GM20431 (cell line): ENCODE results near the gene KIF1C.
"Not testable (repeated sequence)": the region's sequence is repeated elsewhere in the genome, so short reads cannot be mapped to it uniquely, and the experiment has no call there.

Experiments used
- in situ Hi-C: fragments of 300-500 bp; cut with MseI, MboI; formaldehyde crosslinking; loops from one replicate; pipeline ENCODE4 v1.15.0; 2020; ENCODE audit warnings: low sequenced_read_pairs; ENCODE audit not compliant: unreplicated experiment

The KIF1C gene

DNA sequence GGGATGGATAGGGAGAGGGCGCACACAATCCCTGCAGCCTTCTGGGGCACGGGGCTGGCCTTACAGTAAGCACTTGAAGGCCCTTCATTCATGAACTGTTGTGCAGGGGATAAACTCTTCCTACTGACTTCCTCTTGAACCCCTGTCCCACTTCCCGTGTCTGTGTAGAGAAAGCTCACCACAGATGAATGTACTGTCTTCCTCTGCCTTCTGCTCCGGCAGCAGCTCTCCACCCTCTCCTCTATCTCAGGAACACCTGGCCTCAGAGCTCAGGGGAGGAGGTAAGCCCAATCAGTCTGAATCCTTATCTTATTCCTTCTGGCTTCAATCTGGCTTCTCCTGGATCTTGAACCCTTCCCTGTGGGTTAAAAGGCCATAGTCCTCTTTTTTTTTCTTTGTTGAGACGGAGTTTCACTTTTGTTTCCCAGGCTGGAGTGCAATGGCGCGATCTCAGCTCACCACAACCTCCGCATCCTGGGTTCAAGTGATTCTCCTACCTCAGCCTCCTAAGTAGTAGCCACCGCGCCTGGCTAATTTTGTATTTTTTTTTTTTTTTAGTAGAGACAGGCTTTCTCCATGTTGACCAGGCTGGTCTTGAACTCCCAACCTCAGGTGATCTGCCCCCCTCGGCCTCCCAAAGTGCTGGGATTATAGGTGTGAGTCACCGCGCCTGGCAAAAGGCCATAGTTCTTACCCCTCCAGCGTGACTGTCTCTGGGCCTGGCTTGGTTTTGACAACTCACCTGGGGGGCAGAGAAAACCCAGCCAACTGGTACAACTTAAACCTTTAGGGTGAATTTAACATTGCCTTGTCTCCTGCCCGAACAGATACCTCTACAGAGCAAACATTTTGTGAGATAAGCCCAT lies 44.6 kb downstream of the KIF1C start:
- in situ Hi-C loops: no loop called here

DNA sequence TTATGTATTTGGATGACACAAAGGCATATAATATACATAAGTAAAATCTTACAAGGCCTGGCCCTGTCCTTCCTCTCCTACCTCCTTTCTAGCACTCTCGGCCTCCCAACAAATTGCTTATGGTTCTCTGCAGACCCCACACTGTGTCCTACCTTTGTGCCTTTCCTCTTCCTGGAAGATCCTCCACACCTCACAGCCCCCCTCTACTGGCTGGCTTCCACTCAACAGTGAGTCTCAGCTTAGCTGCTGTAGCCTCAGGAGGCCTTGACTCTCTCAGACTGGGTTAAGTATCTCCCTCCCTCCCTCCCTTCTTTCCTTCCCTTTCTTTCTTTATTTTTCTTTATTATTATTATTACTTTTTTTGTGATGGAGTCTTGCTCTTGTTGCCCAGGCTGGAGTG lies 45.8 kb downstream of the KIF1C start:
- in situ Hi-C loops: no loop called here

- in situ Hi-C loops: no loop called here
Measured at GRCh38 chr17:5044630-5045029, 46.9 kb downstream of the KIF1C start.

GRCh38 chr17:5045496-5045895 lies 47.7 kb downstream of the KIF1C start:
- in situ Hi-C loops: no loop called here

- in situ Hi-C loops: no loop called here
Measured at GRCh38 chr17:5047446-5047845, 49.7 kb downstream of the KIF1C start.

- in situ Hi-C loops: no loop called here
Measured at GRCh38 chr17:5049314-5049841, 51.6 kb downstream of the KIF1C start.

DNA sequence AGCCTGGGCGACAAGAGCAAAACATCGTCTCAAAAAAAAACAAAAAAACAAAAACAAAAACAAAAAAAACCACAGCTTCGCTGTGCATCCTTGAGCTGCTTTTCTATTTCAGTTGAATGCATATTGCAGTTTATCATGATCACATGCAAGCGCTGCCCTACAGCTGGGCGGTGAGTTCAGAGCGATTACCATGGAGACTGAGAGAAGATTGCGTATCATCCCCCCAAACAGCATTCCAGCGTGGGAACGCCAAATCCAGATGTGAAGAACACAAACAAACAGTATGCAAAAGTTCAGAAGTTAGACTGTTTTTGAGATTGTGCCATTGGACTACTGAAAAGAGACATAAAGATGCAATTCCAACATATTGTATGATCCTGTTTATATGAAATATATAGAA lies 52.5 kb downstream of the KIF1C start:
- in situ Hi-C loops: no loop called here

GRCh38 chr17:5055543-5055942 lies 57.8 kb downstream of the KIF1C start:
- in situ Hi-C loops: no loop called here

- in situ Hi-C loops: no loop called here
Measured at GRCh38 chr17:5065227-5065744, 67.5 kb downstream of the KIF1C start.

GRCh38 chr17:5068236-5068635 lies 70.5 kb downstream of the KIF1C start:
- in situ Hi-C loops: no loop called here

DNA sequence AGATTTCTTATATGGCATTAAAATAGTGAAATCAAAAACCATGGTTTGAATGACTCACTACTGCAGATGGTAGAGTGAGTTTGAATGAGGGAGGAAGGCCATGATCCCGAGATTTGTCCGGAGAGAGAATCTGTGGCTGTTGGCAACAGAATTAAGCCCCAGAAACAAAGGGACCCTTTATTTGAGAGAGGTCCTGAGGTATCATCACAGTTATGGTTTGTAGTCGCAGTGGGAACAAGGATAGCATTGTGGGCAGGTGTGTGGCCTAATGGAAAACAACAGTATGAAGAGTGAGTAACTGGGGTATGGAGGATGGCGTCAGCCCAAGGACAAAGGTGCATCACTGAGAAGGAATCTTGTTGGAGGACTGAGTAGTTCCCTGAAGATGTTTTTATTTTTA lies 72.0 kb downstream of the KIF1C start:
- in situ Hi-C loops: no loop called here

GRCh38 chr17:5075472-5075871 lies 77.7 kb downstream of the KIF1C start:
- in situ Hi-C loops: not testable (repeated sequence)

DNA sequence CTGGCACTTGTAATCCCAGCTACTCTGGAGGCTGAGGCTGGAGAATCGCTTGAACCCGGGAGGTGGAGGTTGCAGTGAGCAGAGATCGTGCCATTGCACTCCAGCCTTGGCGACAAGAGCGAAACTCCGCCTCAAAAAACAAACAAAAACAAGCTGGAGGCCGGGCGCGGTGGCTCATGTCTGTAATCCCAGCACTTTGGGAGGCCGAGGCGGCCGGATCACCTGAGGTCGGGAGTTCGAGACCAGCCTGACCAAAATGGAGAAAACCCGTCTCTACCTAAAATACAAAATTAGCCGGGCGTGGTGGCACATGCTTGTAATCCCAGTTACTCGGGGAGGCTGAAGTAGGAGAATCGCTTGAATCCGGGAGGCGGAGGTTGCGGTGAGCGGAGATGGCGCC lies 79.5 kb downstream of the KIF1C start:
- in situ Hi-C loops: not testable (repeated sequence)

DNA sequence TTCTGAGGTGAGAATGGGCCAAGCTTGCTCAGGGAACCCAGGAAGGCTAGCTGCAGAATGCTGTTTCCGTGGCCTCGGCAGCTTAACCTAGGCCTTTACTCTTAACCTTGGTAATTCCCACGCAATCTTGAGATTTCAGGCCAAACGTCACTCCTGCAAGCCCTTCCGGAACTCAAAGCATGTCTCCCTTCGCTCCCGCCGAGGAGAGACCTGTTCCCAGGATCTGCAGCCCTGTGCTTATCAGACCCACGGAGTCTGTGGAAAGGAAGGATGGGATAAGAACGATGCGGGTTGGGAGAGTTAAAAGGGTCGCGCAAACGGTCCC lies 80.0 kb downstream of the KIF1C start:
- in situ Hi-C loops: no loop called here
